GM18519 (cell line): ENCODE measurements around the gene AQP6.

Source experiments
- ATAC-seq: cut with Tn5 transposase; IDR thresholded peaks from one replicate; pipeline ENCODE4 v1.9.1; 2021; ENCODE audit warnings: mild to moderate bottlenecking, moderate library complexity; ENCODE audit not compliant: unreplicated experiment, low FRiP score

The AQP6 gene

GRCh38 chr12:50025187-50026059 lies 52.7 kb downstream of the AQP6 start, which contains the start of gene RACGAP1:
TSS of gene RACGAP1 (minus strand) at chr12:50025494. CDS start at chr12:50016715, 8,779 bp downstream.
- ATAC-seq: peak; percentile 95

GRCh38 chr12:50026691-50027090 lies 53.9 kb downstream of the AQP6 start:
- ATAC-seq: no peak
